Transverse colon (tissue), 4 donors: Measurements from ENCODE around the gene CMPK1. TPM values are rescaled to one million over a fixed set of nuclear protein-coding genes. Genes with fewer than 3 reads are reported as not detected.

Experiments used
- DNase-seq: peaks from one replicate; pipeline ENCODE4 v3.0.0-alpha.2; 2019
- H3K27ac ChIP-seq, 4 donors: fragments of 200-600 bp; sonication (generic); 2 replicates each; pipeline ENCODE4 v1.5.1; 2016 to 2018; ENCODE audit warnings: inconsistent platforms in 4 of 4
- H3K27me3 ChIP-seq: fragments of 200-600 bp; sonication (generic); 2 replicates; pipeline ENCODE4 v1.5.1; 2017; ENCODE audit warnings: inconsistent platforms
- H3K36me3 ChIP-seq, 4 donors: fragments of 200-600 bp; sonication (generic); 2 replicates each; pipeline ENCODE4 v1.5.1; 2017 to 2019; ENCODE audit warnings: inconsistent platforms in 4 of 4
- H3K4me1 ChIP-seq, 4 donors: fragments of 200-600 bp; sonication (generic); 2 replicates each; pipeline ENCODE4 v1.5.1; 2017 to 2020; ENCODE audit warnings: inconsistent platforms in 4 of 4
- H3K4me3 ChIP-seq, 4 donors: fragments of 200-600 bp; sonication (generic); 1 replicate in 1 of 4; 2 replicates in 3 of 4; pipeline versions ENCODE4 v1.5.1 to v1.6.1; 2017 to 2019; ENCODE audit warnings: inconsistent platforms in 4 of 4
- H3K9me3 ChIP-seq, 2 donors: fragments of 200-600 bp; sonication (generic); 2 replicates each; pipeline ENCODE4 v1.5.1; 2017 to 2019; ENCODE audit warnings: inconsistent platforms in 2 of 2
- CTCF ChIP-seq, 5 experiments: fragments of 200-600 bp in 3 of 5; fragments of 450-650 bp in 2 of 5; sonication (generic) in 3 of 5; IDR thresholded peaks; 1 replicate in 2 of 5; 2 replicates in 3 of 5; pipeline ENCODE4 v1.5.1; 2016 to 2017; ENCODE audit warnings: antibody characterized with exemption in 5 of 5, inconsistent platforms in 3 of 5, mild to moderate bottlenecking in 2 of 5, moderate library complexity in 1 of 5
- EP300 ChIP-seq: sonication (generic); formaldehyde crosslinking; IDR thresholded peaks from one replicate; pipeline ENCODE4 v1.6.1; 2017; ENCODE audit warnings: antibody characterized with exemption, low read depth
- POLR2A ChIP-seq: fragments of 450-650 bp; IDR thresholded peaks from one replicate; pipeline ENCODE4 v1.6.1; 2016; ENCODE audit warnings: antibody characterized with exemption, mild to moderate bottlenecking, moderate library complexity
- POLR2AphosphoS5 ChIP-seq, 3 donors: sonication (generic); formaldehyde crosslinking; IDR thresholded peaks; one replicate each; pipeline ENCODE4 v1.6.1; 2016; ENCODE audit warnings: antibody characterized with exemption in 3 of 3
- WGBS, 2 donors: methylation state at CpG; one replicate each; pipeline ENCODE4 v1.1.5; 2018; ENCODE audit warnings: low coverage in 1 of 2; 5-methylcytosine and 5-hydroxymethylcytosine counted together
- in situ Hi-C, 4 donors: fragments of 200-750 bp; cut with MboI; loops; one replicate each; pipeline versions ENCODE4 v1.15.0 to v1.15.1; 2017; ENCODE audit warnings: low sequenced_read_pairs in 3 of 4, low pct_ligation_motif_present in 1 of 4, low pct_unique_long_range_greater_than_20kb in 1 of 4
- intact Hi-C: fragments of 100-400 bp; cut with DNase I; formaldehyde crosslinking; loops from one replicate; pipeline ENCODE4 v1.15.1; 2023; ENCODE audit warnings: low total_unique reads
- total RNA-seq, 4 donors: library from RNA; depleted of rRNA; stranded (reverse); fragments of >200 nt; gene quantifications; one replicate each; pipeline ENCODE4 v1.1.0, GENCODE V29; 2016

The CMPK1 gene
- total RNA-seq, 4 donors from 2014 or later = 71.6 to 162 (median 109) TPM

DNA sequence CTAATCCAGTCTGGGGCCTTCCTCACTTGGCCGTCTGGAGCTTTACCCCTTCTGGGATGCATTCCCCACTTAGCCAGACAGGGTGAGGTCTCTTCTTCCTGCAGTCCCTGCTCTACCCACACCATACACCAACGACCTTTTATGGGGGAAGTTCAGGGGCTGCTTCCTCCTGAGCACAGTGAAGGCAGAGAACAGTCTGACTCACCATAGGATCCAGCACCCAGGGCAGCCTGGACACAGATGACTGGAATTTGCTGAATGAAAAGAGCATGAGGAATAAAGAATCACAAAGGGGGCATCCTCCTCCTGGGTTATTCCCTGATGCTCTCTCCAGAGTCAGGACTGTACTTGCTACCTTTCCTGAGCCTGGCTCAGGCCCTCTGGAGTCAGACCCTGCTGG, 77.8 kb downstream of the CMPK1 start:
- peaks cover 17% of the 10 kb centered on the region for H3K27me3 ChIP-seq
- intact Hi-C loops = no loop called here

GRCh38 chr1:47412437-47412836, 78.8 kb downstream of the CMPK1 start:
- Histone ChIP-seq H3K36me3 (no peaks in the 10 kb centered on the region), H3K4me3 (no peak overlapping the region), H3K27me3 (peaks cover 27% of the 10 kb centered on the region), H3K4me1 (peaks cover 0 to 3% (median 0%) of the 10 kb centered on the region in 4 donors), H3K27ac (no peak overlapping the region), H3K9me3 (no peaks in the 10 kb centered on the region)
- in situ Hi-C loops = loop anchor here in 2 of 4 donors (25.0 kb wide), 1 partner anchor 225 kb away; the partner anchor contains the start of gene PDZK1IP1 (in 2 of the 2)
- no peak for TF ChIP-seq EP300
- no peak for TF ChIP-seq CTCF (IDR thresholded peaks at IDR 0.05)
- TF ChIP-seq POLR2A = no peak
- no peak for TF ChIP-seq POLR2AphosphoS5 (IDR thresholded peaks at IDR 0.05)
- no peak for DNase-seq
- intact Hi-C loops = no loop called here
- WGBS, 2 donors = 88% methylated on average over 14 of the region's 14 CpGs; no CpG with 5 or more reads in 1 of the 2 donors

More for the DNA sequence above, 77.8 kb downstream of the CMPK1 start:
- no peak for TF ChIP-seq POLR2AphosphoS5 (IDR thresholded peaks at IDR 0.05)
- TF ChIP-seq EP300 = no peak
- TF ChIP-seq CTCF (IDR thresholded peaks at IDR 0.05) = no peak
- no peak for TF ChIP-seq POLR2A
- peaks cover 0 to 3% (median 0%) of the 10 kb centered on the region in 4 donors for H3K4me1 ChIP-seq
- H3K36me3 ChIP-seq = no peaks in the 10 kb centered on the region
- H3K27ac ChIP-seq = no peak overlapping the region
- no peak for DNase-seq
- 39% methylated on average over 2 of the region's 2 CpGs; no CpG with 5 or more reads in 1 of the 2 donors for WGBS, 2 donors
- in situ Hi-C loops = loop anchor here in 2 of 4 donors (25.0 kb wide), 1 partner anchor 224 kb away; the partner anchor contains the start of gene PDZK1IP1 (in 2 of the 2)
- no peaks in the 10 kb centered on the region for H3K9me3 ChIP-seq
- H3K4me3 ChIP-seq = no peak overlapping the region

DNA sequence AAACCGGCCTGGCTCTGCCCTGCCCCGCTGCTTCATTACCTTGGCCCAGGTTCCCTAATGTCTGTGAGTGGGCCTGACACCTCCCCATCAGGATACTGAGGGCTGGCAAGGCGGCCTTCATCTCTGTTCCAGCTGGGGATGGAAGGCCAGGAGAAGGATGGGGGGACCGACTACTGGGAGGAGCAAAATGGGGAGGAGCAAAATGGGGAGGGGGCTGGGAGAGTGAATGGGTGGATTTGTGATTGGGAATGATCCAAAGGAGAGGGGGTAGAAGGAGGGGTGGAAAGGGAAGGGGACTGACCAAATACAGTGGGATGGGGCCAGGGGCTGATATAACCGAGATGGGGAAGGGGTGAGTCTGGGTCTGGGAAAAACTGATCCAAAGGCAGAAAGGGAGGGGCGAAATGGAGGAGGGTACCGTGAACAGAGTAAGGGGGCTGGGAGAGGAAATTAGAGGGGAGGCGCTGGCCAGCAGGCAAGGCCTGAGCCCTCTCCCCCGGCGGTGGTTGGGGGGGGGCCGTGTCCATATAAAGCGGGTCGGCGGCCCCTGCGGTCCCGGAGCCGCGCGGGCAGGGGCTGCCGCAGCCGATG, 82.2 kb downstream of the CMPK1 start, which contains the start of gene FOXE3:
TSS of gene FOXE3 (plus strand) at position 558 of the 591 bp plus-strand sequence. CDS start at position 589, 31 bp downstream.
- no peak for DNase-seq
- in situ Hi-C loops = loop anchor here in 2 of 4 donors (25.0 kb wide), 1 partner anchor 229 kb away; the partner anchor contains the start of gene PDZK1IP1 (in 2 of the 2)
- peak within 1 kb of the TSS in 3 of 4 donors; percentile 8 to 50 (median 26) for H3K4me3 ChIP-seq
- peaks cover 43% of the 10 kb centered on the region for H3K27me3 ChIP-seq
- no peak within 1 kb of the TSS for H3K27ac ChIP-seq
- intact Hi-C loops = no loop called here
- H3K9me3 ChIP-seq = no peaks in the 10 kb centered on the region
- peaks cover 0 to 3% (median 0%) of the 10 kb centered on the region in 4 donors for H3K4me1 ChIP-seq
- WGBS, 2 donors = 37% methylated on average over 21 of the region's 21 CpGs; no CpG with 5 or more reads in 1 of the 2 donors
- TF ChIP-seq EP300 (no peak), POLR2AphosphoS5 (IDR thresholded peaks at IDR 0.05) (no peak), POLR2A (no peak), CTCF (IDR thresholded peaks at IDR 0.05) (no peak)
- no peaks in the 10 kb centered on the region for H3K36me3 ChIP-seq

GRCh38 chr1:47416319-47417169, 83.0 kb downstream of the CMPK1 start:
- Histone ChIP-seq H3K4me1 (peaks cover 0 to 3% (median 0%) of the 10 kb centered on the region in 4 donors), H3K9me3 (no peaks in the 10 kb centered on the region), H3K27ac (no peak overlapping the region), H3K4me3 (peak overlapping the region in 3 of 4 donors; percentile 8 to 50 (median 26)), H3K27me3 (peaks cover 43% of the 10 kb centered on the region), H3K36me3 (no peaks in the 10 kb centered on the region)
- 7% methylated on average over 95 of the region's 134 CpGs; no CpG with 5 or more reads in 1 of the 2 donors for WGBS, 2 donors
- intact Hi-C loops (no loop called here), in situ Hi-C loops (loop anchor here in 2 of 4 donors (25.0 kb wide), 1 partner anchor 229 kb away; the partner anchor contains the start of gene PDZK1IP1 (in 2 of the 2))
- TF ChIP-seq POLR2AphosphoS5 (IDR thresholded peaks at IDR 0.05) (no peak), CTCF (IDR thresholded peaks at IDR 0.05) (no peak), EP300 (no peak), POLR2A (no peak)
- DNase-seq = no peak
